Right lobe of liver (tissue), 4 donors: ENCODE measurements around the gene SVIL.

Source experiments
- CTCF ChIP-seq, 4 donors: fragments of 200-600 bp in 3 of 4; fragments of 450-650 bp in 1 of 4; IDR thresholded peaks; one replicate each; pipeline versions ENCODE4 v1.5.1 to v1.8.0; 2016 to 2022; ENCODE audit warnings: antibody characterized with exemption in 4 of 4, mild to moderate bottlenecking in 2 of 4
- POLR2A ChIP-seq: fragments of 450-650 bp; IDR thresholded peaks from one replicate; pipeline ENCODE4 v1.6.1; 2017; ENCODE audit warnings: antibody characterized with exemption, mild to moderate bottlenecking
- donor health status: DM: no; HTN: no; CAD: no.
- donor health status: DM: no; HTN: no; CAD: no.
- donor health status: DM: no; HTN: yes; CAD: no.

GRCh38 chr10:29650552-29650944 is 15.8 kb upstream of the SVIL start:
- TF ChIP-seq CTCF (IDR thresholded peaks at IDR 0.05): no peak
- TF ChIP-seq POLR2A: no peak
